ENCODE results near the gene PARVG.
"Not testable (repeated sequence)": the region's sequence is repeated elsewhere in the genome, so short reads cannot be mapped to it uniquely, and the experiment has no call there.

PARVG gene

DNA sequence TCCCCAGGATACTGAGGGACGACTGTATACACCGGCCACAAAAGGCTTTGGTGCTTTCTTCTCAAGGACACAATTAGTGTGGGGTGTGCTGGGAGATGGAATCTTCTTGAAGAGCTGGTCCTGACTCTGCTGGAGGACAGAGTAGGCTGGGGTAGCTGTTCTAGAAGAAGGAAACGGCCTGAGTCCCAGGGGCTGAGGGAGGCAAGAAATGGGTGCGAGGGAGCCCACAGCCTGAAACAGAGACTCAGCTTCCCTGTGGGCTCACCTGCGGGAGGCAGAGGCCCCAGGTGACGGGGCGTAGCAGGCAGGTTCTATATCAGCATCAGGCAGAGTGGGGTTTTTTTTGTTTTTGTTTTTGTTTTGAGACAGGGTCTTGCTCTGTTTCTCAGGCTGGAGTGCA lies 36.6 kb downstream of the PARVG start:
- DNase-seq = no peak

DNA sequence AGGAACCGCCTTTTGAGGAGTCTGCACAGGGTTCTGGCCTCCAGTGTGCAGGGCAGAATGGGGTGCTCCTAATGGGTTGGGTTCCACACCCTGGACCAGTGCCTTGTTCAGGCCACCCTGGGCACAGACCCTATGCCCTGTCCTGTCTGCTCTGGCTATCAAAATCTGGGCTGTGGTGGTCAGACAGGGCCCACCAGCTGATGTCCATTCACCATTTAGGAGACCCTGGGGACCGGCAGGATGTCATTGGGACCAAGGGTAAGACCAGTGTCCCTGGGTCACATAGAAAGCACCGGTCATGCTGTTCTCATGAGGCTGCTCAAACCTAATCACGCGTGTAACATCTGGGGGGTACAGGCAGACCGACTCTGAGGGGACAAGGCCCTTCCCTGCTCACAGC lies 37.3 kb downstream of the PARVG start:
- no peak for DNase-seq

DNA sequence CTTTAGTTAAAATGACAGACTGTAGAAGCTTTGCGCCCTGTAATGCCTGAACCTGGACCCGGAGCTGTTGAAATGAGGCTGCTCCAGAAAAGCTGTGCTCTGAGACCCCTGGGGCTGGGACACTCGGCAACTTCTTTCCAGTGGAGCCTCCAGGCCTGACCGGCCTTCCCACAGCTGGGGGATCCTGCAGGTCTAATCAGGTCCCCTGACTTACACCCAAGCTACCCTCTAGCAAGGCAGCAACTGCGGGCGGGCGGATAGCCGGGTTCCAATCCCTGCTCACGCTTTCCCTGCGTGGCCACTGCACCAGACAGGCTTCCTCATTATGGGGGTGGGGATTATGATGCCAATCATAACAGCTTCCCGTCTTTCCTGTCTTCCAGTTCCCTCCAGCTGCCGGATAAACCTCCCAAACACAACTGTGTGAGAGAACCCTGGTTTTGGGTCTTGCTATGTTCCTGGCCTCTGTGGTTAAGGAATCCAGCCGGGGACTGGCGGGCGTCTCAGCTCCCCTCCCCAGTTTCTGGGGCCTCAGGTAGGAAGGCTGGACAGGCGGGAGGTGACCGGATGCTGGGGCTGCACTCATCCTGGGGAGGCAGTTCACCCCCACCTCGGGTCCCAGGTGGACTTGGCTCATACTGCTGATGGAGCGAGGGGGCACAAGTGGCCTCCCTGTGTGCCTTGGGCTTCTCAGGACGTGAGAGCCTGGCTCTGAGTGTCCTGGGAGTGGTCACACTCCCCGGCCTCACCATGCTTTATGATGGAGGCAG lies 38.6 kb downstream of the PARVG start:
- no peak for DNase-seq

DNA sequence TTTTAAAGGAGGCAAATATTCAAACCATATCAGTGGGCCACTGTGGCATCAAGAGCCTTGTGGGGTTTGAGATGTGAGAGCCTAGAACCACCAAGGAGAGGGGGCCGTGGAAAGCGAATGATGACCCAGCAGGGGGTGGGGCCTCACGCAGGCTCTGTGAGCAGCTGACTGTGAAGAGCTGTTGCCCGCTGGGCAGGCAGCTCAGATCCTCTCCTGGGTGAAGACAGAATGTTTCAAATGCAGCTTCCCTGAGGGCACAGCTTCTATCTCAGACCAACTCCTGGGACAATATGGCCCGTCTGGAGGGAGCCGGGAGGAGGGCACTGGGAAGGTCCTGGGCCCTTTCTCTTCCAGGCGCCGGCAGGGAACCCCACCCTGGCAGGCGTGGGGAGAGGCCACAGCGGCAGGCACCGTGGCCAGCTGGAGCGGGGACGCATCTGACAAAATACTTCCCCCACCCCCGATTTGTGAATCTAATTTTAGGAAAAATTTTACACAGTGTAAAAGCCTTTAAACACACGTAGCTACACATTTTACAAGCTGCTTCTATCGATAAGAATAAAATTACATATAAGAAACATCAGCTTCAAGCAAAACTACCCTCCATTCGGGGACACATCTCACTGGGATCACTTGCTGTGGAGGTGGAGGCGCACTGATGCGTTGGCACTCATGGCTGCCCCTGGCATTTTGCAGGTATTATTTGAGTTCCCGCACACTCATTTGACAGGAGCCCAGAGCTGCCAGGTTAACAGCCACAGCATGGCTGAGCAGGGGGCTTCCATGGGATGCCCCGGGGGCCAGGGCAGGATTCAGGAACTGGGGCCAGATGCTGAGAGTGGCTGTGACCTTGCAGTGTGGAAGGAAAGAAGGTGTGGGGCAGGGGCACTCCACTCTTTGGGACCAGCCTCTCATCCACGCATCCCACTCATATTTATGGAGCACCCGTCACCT lies 40.3 kb downstream of the PARVG start:
- DNase-seq = no peak

DNA sequence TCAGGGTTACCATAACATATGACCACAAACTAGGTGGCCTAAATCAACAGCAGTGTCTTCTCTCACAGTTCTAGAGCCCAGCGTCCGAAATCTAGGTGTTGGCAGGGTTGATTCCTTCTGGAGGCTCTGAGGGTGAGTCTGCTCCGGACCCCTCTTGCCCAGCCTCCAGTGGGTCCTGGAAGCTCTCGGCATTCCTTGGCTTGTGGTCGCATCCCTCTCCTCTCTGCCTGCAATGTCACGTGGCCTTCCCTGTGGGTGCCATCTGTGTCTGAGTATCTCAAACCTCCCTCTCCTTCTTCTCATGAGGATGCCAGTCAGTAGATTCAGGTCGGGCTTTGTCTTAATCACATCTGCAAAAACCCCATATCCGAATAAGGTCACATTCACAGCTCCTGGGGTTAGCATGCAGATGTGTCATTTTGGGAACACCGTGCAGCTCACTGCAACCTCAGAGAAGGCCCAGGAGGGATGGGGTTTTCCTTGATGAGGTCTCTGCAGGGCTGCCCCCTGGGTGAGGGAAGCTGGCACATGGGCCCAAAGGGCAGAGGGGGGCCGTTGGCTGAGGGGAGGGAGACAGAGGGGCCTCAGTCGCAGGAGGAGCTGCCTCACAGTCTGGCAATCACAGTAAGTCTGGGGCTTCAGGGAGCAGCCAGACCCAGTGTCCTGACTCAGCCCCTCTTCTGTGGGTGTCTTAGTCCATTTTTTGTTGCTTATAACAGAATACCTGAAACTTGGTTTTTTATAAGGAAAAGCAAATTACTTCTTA lies 41.2 kb downstream of the PARVG start:
- DNase-seq = no peak

DNA sequence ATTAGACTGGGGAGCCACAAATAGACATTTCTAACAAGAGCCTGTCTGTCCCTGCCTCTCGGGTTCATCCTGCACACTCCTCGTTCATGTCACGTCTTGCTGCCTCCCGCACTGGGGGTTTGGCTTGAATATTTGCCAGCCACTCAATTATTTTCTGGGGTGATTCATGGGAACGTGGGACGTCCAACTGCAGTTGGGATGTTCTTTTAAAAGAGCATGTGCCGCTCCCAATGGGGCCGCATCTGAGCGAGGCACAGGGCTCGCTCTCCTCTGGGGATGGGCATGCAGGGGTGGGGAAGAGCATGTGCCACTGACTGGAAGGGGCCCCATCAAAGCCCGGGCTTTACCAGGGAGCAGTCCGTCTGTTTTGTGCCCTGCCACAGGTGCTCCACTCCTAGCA lies 43.4 kb downstream of the PARVG start:
- no peak for DNase-seq

DNA sequence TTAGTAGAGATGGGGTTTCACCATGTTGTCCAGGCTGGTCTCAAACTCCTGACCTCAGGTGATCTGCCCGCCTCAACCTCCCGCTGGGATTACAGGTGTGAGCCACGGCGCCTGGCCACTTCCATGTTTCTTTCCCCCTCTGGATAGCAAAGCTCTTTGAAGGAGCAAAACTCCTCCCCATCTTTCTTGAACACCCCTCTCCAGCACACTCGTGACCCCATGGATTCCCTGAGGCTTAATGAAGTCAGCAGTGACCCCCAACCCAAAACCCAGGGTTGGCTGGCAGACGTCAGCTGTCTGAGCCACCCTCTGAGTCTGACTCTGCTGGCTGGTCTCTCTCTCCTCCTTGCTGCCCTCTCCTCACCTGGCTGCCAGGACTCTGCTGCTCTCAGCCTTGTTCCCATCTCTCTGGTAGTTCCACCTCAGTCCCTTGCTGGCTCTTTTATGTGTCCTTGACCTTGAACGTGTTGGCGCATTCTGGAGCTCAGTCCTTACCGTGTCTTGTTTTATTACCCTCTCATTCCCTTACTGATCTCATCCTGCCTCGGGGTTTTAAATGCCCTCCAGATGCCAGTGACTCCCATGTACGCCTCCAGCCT lies 44.5 kb downstream of the PARVG start:
- no peak for DNase-seq

DNA sequence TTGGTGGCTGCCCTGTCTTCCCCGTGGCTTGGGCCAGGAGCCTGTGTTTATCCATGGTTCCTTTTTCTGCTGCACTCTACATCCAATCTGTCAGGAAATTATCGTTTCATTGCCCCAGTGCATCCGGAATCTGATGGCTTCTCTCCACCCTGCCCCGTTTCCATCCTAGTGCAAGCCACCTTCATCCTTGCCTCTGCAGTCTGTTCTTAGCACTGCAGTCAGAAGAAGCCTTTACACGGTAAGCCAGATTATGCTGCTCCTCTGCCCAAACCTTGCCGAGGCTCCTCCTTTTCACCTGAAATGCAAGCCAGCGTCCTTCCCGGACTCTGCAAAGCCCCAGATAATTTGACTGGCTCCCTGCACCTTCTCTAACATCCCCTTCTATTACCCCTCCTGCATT lies 45.1 kb downstream of the PARVG start:
- no peak for DNase-seq

DNA sequence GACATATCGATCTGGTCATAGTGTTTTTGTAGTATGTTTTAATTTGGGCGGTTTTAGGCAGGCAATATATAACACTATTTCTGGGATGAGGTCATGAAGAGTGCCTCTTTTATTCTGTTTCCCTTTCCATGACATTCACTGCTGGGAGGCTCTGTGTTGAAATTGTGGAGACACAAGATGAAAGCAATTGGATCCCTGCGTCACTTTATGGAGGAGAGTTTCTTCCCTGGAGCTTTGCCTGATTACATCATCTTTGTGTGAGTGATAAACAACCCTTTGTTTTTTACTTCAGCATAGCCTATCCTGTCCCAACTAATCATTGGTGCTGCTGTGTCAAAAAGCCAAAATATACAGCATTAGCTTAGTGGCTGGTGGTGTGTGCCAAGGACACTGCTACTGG lies 48.6 kb downstream of the PARVG start:
- DNase-seq = no peak

DNA sequence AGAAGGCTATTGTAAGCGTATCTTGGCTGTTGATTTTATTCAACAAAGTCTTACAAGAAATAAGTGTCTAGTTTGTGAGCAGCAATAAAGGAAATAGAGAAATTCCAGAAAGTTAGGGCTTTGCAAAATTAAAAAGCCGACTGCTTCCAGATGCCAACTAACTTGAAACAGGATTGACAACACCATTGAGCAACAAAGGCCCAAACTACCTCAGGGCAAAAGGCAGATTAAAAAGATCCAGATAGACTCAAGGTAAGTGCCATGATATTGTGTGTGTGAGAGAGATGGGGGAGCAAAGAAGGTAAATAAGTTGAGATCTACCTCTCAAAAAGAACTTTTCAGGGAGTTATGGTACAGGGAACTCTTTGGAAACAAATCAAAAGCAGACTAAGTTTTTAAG lies 49.1 kb downstream of the PARVG start:
- DNase-seq = no peak

DNA sequence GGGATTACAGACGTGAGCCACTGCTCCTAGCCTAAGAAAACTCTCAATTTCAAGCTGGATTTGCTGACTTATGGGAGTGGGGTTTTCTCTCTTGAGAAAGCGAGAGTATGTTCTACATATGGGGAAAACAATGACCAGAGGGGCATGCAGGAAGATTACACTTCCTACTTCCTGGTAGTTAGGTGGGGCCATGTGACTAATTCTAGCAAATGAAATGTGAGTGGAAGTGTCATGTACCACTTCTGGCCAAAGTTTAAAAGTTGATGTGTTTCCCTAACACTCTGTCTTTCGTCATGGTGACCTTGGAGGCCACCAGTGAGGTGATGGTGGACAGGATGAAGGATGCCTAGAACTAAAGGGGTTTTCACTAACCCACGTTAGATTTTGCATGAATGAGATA lies 50.5 kb downstream of the PARVG start:
- DNase-seq = no peak

DNA sequence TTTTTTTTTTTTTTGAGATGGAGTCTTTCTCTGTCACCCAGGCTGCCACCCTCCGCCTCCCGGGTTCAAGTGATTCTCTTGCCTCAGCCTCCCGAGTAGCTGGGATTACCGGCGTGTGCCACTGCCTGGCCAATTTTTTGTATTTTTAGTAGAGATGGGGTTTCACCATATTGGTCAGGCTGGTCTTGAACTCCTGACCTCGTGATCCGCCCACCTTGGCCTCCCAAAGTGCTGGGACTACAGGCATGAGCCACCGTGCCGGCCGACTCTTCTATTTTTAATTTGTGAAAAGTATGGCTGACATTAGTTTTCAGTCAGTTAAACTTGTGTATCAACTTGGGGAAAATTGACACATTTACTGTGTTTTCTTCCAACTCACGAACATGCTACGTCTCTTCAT lies 53.6 kb downstream of the PARVG start:
- not testable (repeated sequence) for DNase-seq

DNA sequence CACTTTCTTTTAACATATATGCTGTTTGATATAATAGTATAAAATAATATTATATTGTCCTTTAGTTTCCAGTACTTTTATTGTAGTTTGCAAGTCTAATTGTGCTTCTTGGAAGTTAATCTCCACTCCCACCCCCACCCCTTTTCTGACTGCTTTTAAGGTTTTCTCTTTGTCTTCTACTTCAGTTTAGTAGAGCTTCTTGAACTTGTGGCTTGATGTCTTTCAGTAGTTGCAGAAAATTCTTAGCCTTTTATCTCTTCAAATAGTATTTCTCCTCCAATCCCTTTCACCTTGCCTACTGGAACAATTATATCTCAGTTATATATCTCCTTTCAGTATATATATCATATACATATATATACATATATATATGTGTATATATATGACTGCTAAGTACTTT lies 56.6 kb downstream of the PARVG start:
- no peak for DNase-seq

DNA sequence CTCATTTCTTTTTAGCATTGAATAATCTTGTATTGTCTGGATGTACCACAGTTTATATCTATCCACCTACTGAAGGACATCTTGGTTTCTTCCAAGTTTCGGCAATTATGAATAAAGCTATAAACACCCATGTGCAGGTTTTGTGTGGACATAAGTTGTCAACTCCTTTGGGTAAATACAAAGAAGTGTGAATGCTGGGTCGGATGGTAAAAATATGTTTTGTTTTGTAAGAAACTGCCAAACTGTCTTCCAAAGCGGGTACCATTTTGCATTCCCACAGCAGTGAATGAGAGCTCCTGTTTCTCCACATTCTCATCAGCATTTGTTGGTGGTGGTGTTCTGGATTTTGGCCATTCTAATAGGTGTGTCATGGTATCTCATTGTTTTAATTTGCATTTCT lies 60.4 kb downstream of the PARVG start:
- not testable (repeated sequence) for DNase-seq

DNA sequence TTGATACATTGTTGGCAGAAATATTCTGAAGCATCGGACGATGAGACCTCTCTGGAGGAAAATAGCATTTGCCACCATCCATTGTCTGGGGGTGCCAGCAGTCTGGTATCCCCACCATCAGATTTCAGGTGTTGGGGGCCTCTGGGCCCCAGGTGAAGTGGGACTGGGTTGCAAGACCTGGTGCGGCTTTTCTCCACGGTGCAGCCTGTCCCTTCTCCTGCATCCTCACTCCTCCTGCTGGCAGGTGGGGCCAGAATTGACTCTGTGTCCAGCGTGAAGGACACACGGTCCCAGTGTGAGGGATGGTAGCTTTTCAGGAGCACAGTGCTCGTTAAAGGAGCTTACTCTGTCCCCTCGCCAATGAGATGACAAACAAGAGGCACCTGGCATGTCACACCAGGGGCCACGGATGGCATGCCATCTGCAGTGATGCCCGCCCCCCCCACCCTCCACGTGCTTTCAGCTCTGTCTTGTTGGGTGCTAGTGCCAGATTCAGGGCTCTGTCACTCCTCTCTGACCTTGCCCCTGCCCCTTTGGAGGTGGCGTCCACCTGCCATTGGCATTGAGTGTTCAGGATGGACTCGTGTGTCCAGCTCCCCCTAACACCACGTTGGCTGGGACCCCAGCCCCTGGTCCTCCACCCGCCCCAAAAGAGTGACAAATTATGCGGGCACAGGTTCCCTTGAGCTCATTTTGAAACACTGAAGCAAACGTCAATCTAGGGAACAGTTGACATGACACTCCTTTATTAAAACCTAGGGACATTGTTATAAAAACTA lies 62.4 kb downstream of the PARVG start:
- no peak for DNase-seq

DNA sequence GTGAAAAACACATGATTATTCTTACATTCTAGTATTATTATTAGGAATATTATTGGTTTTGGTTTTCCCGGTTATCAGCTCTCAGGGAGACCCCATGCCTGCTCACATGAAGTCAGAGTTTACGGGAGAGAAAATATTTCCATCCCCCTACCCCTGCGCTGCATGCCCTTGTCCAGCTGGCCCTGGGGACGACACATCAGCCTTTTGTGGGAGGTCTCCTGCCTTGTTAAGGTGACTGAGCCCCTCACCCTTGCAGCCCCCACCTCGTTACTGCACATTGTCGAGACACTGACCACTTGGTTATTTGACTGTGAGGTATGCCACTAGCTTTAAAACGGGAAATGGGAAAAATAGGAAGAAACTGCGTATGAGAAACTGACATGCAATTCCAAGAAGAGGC lies 63.0 kb downstream of the PARVG start:
- DNase-seq = no peak

DNA sequence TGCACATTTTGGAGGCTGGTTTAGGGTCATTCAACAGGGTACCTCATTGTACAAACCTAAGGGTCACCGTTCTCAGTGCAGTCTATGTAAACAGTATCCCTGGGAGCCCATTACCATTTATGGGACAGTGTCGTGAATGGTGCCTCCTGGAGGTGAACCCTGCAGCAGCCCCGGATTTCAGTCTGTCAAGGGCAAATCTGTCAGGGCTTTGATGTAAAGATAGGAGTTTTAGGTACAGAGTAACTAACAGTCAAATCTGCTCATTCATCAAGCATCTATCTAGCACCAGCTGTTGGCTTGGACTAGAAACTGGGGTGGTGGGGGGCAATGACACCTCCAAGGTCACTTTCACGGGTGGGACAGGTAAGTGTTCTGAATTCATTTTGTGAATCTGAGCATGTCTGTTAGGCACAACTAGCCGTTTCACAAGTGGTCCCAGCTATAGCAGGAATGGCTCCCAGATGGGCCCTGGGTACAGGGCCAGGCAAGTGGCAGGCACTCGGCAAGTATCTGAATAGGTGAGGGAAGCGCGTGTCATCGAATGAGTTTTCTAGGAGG lies 63.6 kb downstream of the PARVG start:
- no peak for DNase-seq

DNA sequence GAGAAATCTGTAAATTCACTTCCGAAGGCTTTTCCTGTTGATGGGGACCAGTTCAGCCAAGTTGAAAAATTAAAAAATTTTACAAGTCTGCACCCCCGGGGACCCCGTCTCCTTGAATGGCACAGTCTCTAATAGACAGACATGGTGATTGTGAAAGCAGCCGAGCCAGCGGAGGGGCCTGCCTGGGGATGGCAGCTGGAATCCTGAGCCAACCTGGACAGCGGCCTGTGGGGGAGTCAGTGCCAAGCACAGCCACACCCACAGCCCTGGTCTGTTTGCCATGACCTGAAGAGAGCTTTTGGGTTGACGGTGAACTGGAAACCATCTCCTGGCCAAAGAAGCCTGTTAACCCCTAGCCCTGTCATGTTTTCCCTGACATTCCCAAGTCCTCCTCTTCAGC lies 64.7 kb downstream of the PARVG start:
- DNase-seq = no peak

DNA sequence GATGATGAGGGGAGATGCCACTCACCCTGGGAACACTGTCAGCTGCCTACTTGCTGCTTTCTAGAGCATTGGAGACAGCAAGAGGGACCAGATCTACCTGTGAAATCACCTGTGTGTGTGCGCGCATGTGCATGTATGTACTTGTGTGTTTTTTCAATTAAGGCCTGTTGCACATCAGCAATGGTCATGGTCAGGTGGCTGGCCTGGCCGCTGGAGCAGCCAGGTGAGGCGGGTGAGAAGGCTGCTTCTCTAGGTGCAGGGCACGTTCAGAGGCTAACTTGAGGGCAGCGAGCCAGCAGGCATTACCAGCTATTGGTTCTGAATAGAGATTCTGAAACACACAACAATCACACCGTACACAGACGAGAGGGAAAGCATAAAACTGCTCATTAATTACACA lies 65.1 kb downstream of the PARVG start:
- DNase-seq = no peak

DNA sequence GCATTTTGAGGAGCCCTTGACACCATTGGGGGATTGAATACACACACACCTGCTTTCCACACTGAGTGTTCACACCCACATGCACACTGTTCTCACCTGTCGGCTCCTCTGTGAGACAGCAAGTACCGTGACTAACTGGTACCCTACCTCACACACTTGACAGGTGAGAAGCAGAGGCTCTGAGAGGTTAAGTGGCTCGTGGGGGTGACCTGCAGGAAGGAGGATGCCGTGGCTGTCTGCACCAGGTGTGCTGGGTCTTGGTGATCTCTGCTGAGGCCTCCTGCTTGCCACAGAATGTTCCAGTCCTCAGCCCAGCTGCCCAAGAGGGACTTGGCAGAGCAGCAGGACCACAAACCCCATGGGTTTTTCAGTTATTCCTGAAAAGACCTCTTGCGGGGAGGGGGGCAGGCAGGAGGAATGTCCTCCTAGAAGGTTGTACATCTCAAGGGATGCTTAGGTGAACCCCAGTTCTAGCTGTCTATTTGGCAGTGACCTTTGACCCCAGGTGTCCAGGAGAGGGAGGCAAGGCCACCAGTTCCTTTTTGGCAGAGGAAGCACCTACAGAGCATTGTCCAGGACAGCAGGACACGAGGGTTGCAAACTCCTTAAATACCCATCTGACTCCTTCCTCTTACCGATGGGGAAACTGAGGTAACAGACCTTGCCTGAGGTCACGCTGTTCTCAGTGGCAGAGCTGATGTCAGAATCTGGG lies 66.0 kb downstream of the PARVG start:
- DNase-seq = no peak

DNA sequence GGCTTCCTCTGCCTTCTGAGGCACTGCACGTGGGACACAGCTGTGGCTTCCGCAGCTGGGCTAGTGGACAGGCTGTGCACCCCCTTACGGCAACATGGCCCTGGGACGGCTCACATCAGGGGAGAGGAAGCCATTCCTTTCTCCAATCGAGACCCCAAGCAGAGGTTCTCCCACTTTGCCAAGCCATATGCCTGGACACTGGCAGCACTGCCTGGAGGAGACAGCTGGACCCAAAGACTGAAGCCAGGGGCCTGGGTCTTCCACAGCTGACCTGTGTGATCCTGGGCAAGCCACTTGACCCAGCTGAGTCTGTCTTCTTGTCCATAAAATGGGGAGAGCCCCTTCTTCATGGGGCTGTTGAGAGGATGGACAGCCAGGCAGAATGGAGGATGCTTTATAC lies 66.6 kb downstream of the PARVG start:
- DNase-seq = no peak

Data from T-helper 9 cell (primary cell).